Glutamatergic neuron (in vitro differentiated cells): ENCODE results near the gene MAPKAP1. TPM values are rescaled to one million over a fixed set of nuclear protein-coding genes. Genes with fewer than 3 reads are reported as not detected.
A peak's percentile ranks its signal among the peaks of the same experiment; 100 is the strongest.

ENCODE experiments used
- DNase-seq: peaks from one replicate; pipeline ENCODE4 v3.0.0; 2022
- H3K27ac Mint-ChIP-seq: one replicate; pipeline ENCODE4 v1.8.0; 2020; ENCODE audit warnings: mild to moderate bottlenecking, mixed read lengths, inconsistent platforms; ENCODE audit not compliant: unreplicated experiment
- H3K27me3 Mint-ChIP-seq: one replicate; pipeline ENCODE4 v1.8.0; 2020; ENCODE audit warnings: mild to moderate bottlenecking, moderate library complexity, mixed read lengths, inconsistent platforms; ENCODE audit not compliant: unreplicated experiment
- H3K36me3 Mint-ChIP-seq: one replicate; pipeline ENCODE4 v1.8.0; 2020; ENCODE audit warnings: mild to moderate bottlenecking, mixed read lengths, inconsistent platforms; ENCODE audit not compliant: unreplicated experiment
- H3K4me1 Mint-ChIP-seq: one replicate; pipeline ENCODE4 v1.8.0; 2020; ENCODE audit warnings: mild to moderate bottlenecking, low read depth, mixed read lengths, inconsistent platforms; ENCODE audit not compliant: unreplicated experiment
- H3K4me3 Mint-ChIP-seq: one replicate; pipeline ENCODE4 v1.8.0; 2020; ENCODE audit warnings: mild to moderate bottlenecking, mixed read lengths, inconsistent platforms; ENCODE audit not compliant: unreplicated experiment
- H3K9me3 Mint-ChIP-seq: one replicate; pipeline ENCODE4 v1.8.0; 2020; ENCODE audit warnings: mild to moderate bottlenecking, moderate library complexity, mixed read lengths, inconsistent platforms; ENCODE audit not compliant: unreplicated experiment
- total RNA-seq: library from RNA; stranded (reverse); fragmentation: NEBNext Ultra II Directional; extraction: Animal tissue kit (Norgen Biotek cat#: 25700); gene quantifications from one replicate; pipeline ENCODE4 v1.2.1, GENCODE V29; 2021; ENCODE audit not compliant: unreplicated experiment
- TF ChIP-seq, protein P1 (sequence below): fragments of 200-600 bp; sonication (generic); IDR thresholded peaks from one replicate; pipeline ENCODE4 v1.5.0; 2021; ENCODE audit not compliant: partially characterized antibody, unreplicated experiment

Gene MAPKAP1
- total RNA-seq, 1 donor from 2014 or later: 59.6 TPM

DNA sequence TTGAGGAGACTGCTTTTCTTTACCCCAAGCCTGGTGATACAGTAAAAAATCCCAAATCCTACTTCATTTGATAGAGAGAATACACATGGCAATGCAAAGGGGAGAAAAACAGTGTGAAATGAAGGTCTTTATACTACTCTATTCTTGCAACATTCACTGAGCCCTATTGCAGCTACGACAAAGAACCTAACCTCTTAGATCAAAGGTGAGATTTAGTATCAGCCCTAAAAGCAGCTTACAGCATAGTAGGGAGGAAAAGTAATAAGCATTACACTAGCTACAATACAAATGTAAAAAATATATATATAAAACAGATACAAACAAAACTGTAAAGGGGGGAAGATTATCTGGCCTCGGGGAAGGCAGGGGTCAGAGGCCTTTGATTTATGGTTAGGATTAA is 147.1 kb downstream of the MAPKAP1 start:
- no peak overlapping the region for H3K27ac Mint-ChIP-seq
- H3K4me3 Mint-ChIP-seq: no peak overlapping the region
- no peak for DNase-seq
- no peaks in the 10 kb centered on the region for H3K36me3 Mint-ChIP-seq
- TF ChIP-seq, protein P1, sequence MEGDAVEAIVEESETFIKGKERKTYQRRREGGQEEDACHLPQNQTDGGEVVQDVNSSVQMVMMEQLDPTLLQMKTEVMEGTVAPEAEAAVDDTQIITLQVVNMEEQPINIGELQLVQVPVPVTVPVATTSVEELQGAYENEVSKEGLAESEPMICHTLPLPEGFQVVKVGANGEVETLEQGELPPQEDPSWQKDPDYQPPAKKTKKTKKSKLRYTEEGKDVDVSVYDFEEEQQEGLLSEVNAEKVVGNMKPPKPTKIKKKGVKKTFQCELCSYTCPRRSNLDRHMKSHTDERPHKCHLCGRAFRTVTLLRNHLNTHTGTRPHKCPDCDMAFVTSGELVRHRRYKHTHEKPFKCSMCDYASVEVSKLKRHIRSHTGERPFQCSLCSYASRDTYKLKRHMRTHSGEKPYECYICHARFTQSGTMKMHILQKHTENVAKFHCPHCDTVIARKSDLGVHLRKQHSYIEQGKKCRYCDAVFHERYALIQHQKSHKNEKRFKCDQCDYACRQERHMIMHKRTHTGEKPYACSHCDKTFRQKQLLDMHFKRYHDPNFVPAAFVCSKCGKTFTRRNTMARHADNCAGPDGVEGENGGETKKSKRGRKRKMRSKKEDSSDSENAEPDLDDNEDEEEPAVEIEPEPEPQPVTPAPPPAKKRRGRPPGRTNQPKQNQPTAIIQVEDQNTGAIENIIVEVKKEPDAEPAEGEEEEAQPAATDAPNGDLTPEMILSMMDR: no peak
- no peaks in the 10 kb centered on the region for H3K27me3 Mint-ChIP-seq
- peaks cover 7% of the 10 kb centered on the region for H3K4me1 Mint-ChIP-seq
- no peaks in the 10 kb centered on the region for H3K9me3 Mint-ChIP-seq

DNA sequence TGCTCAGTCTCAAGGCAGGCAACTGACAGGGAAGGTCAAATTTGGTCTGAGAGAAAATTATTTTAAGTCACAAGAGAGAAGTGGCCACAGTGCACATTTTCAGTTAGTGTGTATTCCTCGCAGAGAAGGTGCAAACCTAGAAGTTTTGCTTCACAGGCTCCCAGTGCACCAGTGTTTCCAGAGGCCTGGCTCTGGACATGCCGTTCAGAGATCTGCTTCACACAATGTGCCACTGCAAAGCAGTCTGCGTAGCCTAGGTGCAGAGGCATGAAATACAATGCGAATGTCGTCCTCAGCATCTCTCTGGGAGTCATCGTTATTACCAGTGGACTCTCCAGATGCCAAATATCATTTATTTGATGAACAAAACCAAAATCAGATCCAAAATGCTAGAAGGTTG is 147.8 kb downstream of the MAPKAP1 start:
- H3K4me1 Mint-ChIP-seq: peaks cover 5% of the 10 kb centered on the region
- DNase-seq: no peak
- H3K9me3 Mint-ChIP-seq: no peaks in the 10 kb centered on the region
- no peaks in the 10 kb centered on the region for H3K36me3 Mint-ChIP-seq
- H3K27ac Mint-ChIP-seq: no peak overlapping the region
- H3K27me3 Mint-ChIP-seq: no peaks in the 10 kb centered on the region
- no peak overlapping the region for H3K4me3 Mint-ChIP-seq
- TF ChIP-seq, protein P1: no peak

DNA sequence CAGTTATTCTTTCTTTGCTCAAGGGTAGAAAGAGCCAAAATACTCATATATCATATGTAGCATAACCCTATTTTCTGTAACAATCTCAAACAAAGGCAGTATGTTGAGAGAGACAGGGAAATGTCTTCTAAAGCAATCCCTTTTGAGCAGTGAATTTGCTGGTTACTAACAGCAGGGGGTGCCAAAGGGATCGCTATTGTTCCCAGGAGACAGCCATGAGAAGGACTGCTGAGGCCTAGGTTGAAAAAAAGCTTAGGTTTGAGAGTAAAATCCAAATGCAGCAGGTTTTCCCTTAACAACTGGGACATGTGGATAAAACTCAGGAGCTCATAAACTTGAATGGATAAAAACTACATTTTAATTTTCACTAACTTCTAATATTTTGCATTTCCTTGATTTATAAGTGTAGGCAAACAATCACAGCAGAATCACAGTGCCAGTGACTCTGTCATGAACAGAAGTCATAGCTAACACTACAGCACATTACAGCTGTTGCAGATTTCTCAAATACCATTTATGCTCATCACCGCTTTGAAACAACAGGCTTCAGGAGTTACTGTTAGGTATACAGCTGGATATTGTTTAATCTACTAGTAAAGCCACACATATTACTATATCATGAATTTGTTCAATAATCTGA is 148.4 kb downstream of the MAPKAP1 start:
- Mint-ChIP-seq H3K27me3 (no peaks in the 10 kb centered on the region), H3K27ac (peak overlapping the region; percentile 43), H3K9me3 (no peaks in the 10 kb centered on the region), H3K36me3 (no peaks in the 10 kb centered on the region), H3K4me1 (peaks cover 5% of the 10 kb centered on the region), H3K4me3 (no peak overlapping the region)
- TF ChIP-seq, protein P1: peak; percentile 74
- peak; percentile 46 for DNase-seq

DNA sequence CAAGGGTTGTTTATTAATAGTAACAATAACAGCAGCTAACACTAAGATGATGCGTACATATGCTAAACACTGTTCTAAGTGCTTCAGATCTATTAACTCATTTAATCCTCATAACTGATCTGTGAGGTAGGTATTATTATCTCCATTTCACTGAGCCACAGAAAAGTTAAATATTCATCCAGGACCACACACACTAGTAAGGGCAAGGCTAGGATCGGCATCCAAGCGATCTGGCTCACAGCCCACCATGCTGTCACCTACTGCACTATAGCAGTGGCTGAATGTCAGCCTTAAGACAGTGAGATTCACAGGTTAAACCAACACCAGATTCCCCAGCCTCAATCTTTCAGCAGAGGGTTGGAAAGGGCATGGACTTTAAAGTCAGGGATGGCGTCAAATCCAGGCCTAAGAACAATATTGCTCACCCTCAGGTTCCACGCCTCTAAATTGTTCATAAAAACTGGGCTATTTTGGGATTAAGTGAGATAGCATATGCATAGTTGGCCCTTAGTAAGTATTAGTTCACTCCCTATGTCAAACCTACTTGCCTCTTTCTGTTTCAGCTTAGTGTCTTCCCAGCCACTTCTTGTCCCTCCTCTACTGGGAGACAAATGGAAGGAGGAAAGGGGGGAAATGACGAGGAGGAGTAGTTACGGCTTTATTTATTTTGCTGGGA is 150.8 kb downstream of the MAPKAP1 start:
- Mint-ChIP-seq H3K4me1 (peaks cover 5% of the 10 kb centered on the region), H3K27me3 (no peaks in the 10 kb centered on the region), H3K9me3 (no peaks in the 10 kb centered on the region), H3K4me3 (no peak overlapping the region), H3K27ac (no peak overlapping the region), H3K36me3 (no peaks in the 10 kb centered on the region)
- no peak for DNase-seq
- TF ChIP-seq, protein P1: no peak

DNA sequence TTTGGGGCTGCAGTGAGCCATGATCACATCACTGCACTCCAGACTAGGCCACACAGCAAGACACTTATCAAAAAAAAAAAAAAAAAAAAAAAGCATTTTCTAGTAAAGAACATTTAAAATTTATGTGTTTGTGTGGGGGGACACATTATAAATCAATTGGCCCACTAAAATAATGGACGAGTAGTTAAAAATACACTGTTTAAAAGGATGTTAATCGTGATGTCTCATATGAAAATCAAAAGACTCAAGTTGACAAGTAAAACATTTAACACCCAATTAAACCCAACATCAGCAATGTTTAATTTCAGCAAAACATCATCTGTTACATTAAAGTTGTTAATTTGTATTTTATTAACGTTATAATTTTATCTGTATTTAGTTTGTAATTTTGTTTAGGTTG is 152.3 kb downstream of the MAPKAP1 start:
- Mint-ChIP-seq H3K4me1 (peaks cover 6% of the 10 kb centered on the region), H3K36me3 (no peaks in the 10 kb centered on the region), H3K27ac (no peak overlapping the region), H3K4me3 (no peak overlapping the region), H3K27me3 (no peaks in the 10 kb centered on the region), H3K9me3 (no peaks in the 10 kb centered on the region)
- TF ChIP-seq, protein P1: no peak
- no peak for DNase-seq
